Tibial nerve (tissue), 4 donors: ENCODE results near the gene RABGGTA.

Experiments used
- EP300 ChIP-seq, 2 donors: sonication (generic); formaldehyde crosslinking; IDR thresholded peaks; one replicate each; pipeline ENCODE4 v1.6.1; 2017; ENCODE audit warnings: antibody characterized with exemption in 2 of 2, mild to moderate bottlenecking in 1 of 2
- POLR2A ChIP-seq, 2 donors: fragments of 450-650 bp; IDR thresholded peaks; one replicate each; pipeline ENCODE4 v1.6.1; 2017; ENCODE audit warnings: antibody characterized with exemption in 2 of 2, mild to moderate bottlenecking in 2 of 2, moderate library complexity in 2 of 2
- TF ChIP-seq, protein P1 (sequence below), 5 experiments: fragments of 200-600 bp in 3 of 5; fragments of 450-650 bp in 2 of 5; sonication (generic) in 3 of 5; IDR thresholded peaks; one replicate each; pipeline ENCODE4 v1.5.1; 2016 to 2019; ENCODE audit warnings: antibody characterized with exemption in 5 of 5, mild to moderate bottlenecking in 3 of 5, moderate library complexity in 2 of 5

DNA sequence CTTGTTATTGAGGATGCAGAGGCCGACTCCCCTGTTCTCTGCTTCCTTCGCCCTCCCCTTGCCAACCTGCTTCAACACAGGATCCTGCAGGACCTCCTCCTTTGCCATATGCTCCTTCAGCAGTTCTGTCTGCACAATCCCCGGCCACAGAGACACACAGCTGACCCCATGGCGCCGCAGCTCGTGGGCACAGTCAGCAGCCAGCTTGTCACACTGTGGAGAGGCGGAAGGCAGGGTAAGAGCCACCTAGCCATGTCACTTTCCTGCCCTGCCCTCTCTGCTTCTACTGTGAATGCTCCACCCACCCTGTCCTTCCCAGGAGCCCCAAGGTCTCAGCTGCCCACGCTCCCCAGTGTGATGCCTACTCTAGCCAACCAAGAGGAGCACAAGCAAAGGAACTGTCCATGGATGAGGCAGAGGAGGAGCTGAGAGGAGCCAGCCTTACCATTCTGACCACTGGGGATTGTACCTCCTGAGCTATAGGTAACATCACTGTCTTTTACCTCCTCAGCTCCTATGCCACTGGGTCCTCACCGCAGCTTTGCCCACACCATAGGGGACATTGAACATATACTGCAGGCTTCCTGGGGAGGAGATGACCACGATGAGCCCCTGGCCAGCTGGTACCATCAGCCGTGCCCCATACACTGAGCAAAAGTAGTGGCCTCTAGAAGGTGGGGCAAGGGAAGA is 20.9 kb upstream of the RABGGTA start:
- TF ChIP-seq, protein P1, sequence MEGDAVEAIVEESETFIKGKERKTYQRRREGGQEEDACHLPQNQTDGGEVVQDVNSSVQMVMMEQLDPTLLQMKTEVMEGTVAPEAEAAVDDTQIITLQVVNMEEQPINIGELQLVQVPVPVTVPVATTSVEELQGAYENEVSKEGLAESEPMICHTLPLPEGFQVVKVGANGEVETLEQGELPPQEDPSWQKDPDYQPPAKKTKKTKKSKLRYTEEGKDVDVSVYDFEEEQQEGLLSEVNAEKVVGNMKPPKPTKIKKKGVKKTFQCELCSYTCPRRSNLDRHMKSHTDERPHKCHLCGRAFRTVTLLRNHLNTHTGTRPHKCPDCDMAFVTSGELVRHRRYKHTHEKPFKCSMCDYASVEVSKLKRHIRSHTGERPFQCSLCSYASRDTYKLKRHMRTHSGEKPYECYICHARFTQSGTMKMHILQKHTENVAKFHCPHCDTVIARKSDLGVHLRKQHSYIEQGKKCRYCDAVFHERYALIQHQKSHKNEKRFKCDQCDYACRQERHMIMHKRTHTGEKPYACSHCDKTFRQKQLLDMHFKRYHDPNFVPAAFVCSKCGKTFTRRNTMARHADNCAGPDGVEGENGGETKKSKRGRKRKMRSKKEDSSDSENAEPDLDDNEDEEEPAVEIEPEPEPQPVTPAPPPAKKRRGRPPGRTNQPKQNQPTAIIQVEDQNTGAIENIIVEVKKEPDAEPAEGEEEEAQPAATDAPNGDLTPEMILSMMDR (IDR thresholded peaks at IDR 0.05), result no peak
- TF ChIP-seq EP300 (IDR thresholded peaks at IDR 0.05), result no peak
- no peak for TF ChIP-seq POLR2A (IDR thresholded peaks at IDR 0.05)
